HepG2 (cell line): ENCODE data around the gene BBLN. TPM values are rescaled to one million over a fixed set of nuclear protein-coding genes. Genes with fewer than 3 reads are reported as not detected.

Source experiments
- ATAC-seq: fragments of 200-7000 bp; cut with Tn5 transposase; 3 replicates; pipeline ENCODE4 v1.9.1; 2020; ENCODE audit warnings: mild to moderate bottlenecking, moderate library complexity
- BruUV-seq: library from RNA; stranded (reverse); fragments of 400-500 nt; replicated peaks from 2 replicates; lab custom pipeline; 2021; lab: Mats Ljungman, UMichigan
- CTCF ChIA-PET: fragments of 300-600 bp; formaldehyde crosslinking; extraction: SDS; loops from one replicate; lab custom pipeline; 2021; ENCODE audit warnings: low total read pairs, inconsistent platforms, low intra/inter-chr PET ratio; lab: Yijun Ruan, JAX
- POLR2A ChIA-PET: fragments of 350-600 bp; sonication (Branson Sonifier 250); formaldehyde crosslinking; loops from one replicate; lab custom pipeline; 2020; ENCODE audit warnings: antibody characterized with exemption, inconsistent platforms; lab: Yijun Ruan, JAX
- DNase-seq: peaks from one replicate; pipeline ENCODE4 v3.0.0-alpha.2; 2015; ENCODE audit warnings: low spot score
- FAIRE-seq: peaks from 3 replicates; lab custom pipeline; 2011; peaks lifted over from hg19 to GRCh38; lab: Jason Lieb, UNC
- H2AFZ ChIP-seq: one replicate; pipeline ENCODE4 v1.6.1; 2011; ENCODE audit warnings: low read length, inconsistent platforms
- H3K27ac ChIP-seq: fragments of 300-600 bp; 3 replicates; pipeline ENCODE4 v1.8.0; 2011; ENCODE audit warnings: mixed run types, mild to moderate bottlenecking, mixed read lengths, low read length, inconsistent platforms; ENCODE audit not compliant: insufficient read depth; ENCODE audit errors: extremely low read length
- H3K27me3 ChIP-seq, 2 experiments: fragments of 200-600 bp in 1 of 2; 2 replicates in 1 of 2; 3 replicates in 1 of 2; pipeline versions ENCODE4 v1.6.0 to v1.8.0; 2011; ENCODE audit warnings: low read length in 2 of 2, mild to moderate bottlenecking in 2 of 2, moderate library complexity in 2 of 2, inconsistent platforms in 1 of 2; ENCODE audit not compliant: insufficient read depth in 2 of 2, control insufficient read depth in 1 of 2
- H3K36me3 ChIP-seq, 2 experiments: fragments of 200-600 bp in 1 of 2; replicated peaks in 1 of 2; 2 replicates in 1 of 2; 3 replicates in 1 of 2; pipeline versions ENCODE4 v1.5.1 to v1.8.0; 2011; ENCODE audit warnings: low read length in 2 of 2, inconsistent platforms in 1 of 2; ENCODE audit not compliant: insufficient read depth in 2 of 2, control insufficient read depth in 1 of 2
- H3K4me1 ChIP-seq: 2 replicates; pipeline ENCODE4 v1.5.1; 2012; ENCODE audit warnings: low read length, inconsistent platforms; ENCODE audit not compliant: insufficient read depth
- H3K4me2 ChIP-seq: 2 replicates; pipeline ENCODE4 v1.6.0; 2011; ENCODE audit warnings: low read depth, low read length, inconsistent platforms
- H3K4me3 ChIP-seq, 3 experiments: fragments of 200-600 bp in 1 of 3; sonication (generic), shearing (Covaris generic) in 1 of 3; replicated peaks in 1 of 3; 2 replicates each; pipeline ENCODE4 v1.5.1; 2011 to 2016; ENCODE audit warnings: low read length in 3 of 3, inconsistent platforms in 2 of 3, low read depth in 2 of 3, mild to moderate bottlenecking in 2 of 3, control low read depth in 1 of 3, mixed read lengths in 1 of 3; ENCODE audit not compliant: insufficient read depth in 1 of 3
- H3K79me2 ChIP-seq: one replicate; pipeline ENCODE4 v1.6.1; 2011; ENCODE audit warnings: low read length, inconsistent platforms; ENCODE audit not compliant: insufficient read depth
- H3K9ac ChIP-seq: 2 replicates; pipeline ENCODE4 v1.6.0; 2011; ENCODE audit warnings: mild to moderate bottlenecking, low read depth, low read length, inconsistent platforms; ENCODE audit not compliant: insufficient read depth
- H3K9me3 ChIP-seq: 2 replicates; pipeline ENCODE4 v1.5.1; 2012; ENCODE audit warnings: mild to moderate bottlenecking, low read length
- H4K20me1 ChIP-seq: 2 replicates; pipeline ENCODE4 v1.6.0; 2011; ENCODE audit warnings: inconsistent platforms, mild to moderate bottlenecking, low read length, moderate library complexity; ENCODE audit not compliant: insufficient read depth
- ATF5 ChIP-seq: sonication (generic); formaldehyde crosslinking; IDR thresholded peaks from 2 replicates; pipeline ENCODE4 v1.4.0; 2020; ENCODE audit warnings: mild to moderate bottlenecking, low read depth, missing genetic modification reagents
- ATF7 ChIP-seq, 2 experiments: fragments of 450-650 bp in 1 of 2; sonication (generic) in 1 of 2; formaldehyde crosslinking in 1 of 2; IDR thresholded peaks; 2 replicates each; pipeline versions ENCODE4 v1.4.0 to v1.6.1; 2016 to 2020; ENCODE audit warnings: antibody characterized with exemption in 1 of 2, mild to moderate bottlenecking in 1 of 2, missing genetic modification reagents in 1 of 2
- CHD2 ChIP-seq: IDR thresholded peaks from 2 replicates; pipeline ENCODE4 v1.6.1; 2011; ENCODE audit warnings: low read depth, low read length, improper control_type of control experiment
- DNMT3B ChIP-seq: conservative IDR thresholded peaks from 2 replicates; pipeline ENCODE4 v1.6.1; 2016; ENCODE audit warnings: missing biosample characterization, control low read depth
- HMG20B ChIP-seq: conservative IDR thresholded peaks from 2 replicates; pipeline ENCODE4 v1.6.1; 2016; ENCODE audit warnings: missing genetic modification reagents, missing compliant biosample characterization
- NCOA2 ChIP-seq: sonication (generic); formaldehyde crosslinking; IDR thresholded peaks from 2 replicates; pipeline ENCODE4 v1.8.0; 2022; ENCODE audit warnings: inconsistent platforms
- ZNF205 ChIP-seq: IDR thresholded peaks from 2 replicates; pipeline ENCODE4 v1.6.1; 2018; ENCODE audit warnings: missing biosample characterization, missing genetic modification reagents
- WGBS: methylation state at CpG from one replicate; pipeline ENCODE4 v1.1.6; 2017; ENCODE audit warnings: low lambda C conversion rate; 5-methylcytosine and 5-hydroxymethylcytosine counted together
- in situ Hi-C: cut with HindIII; loops from 2 replicates; pipeline ENCODE4 v1.10.0; 2017; ENCODE audit warnings: low pct_unique_long_range_greater_than_20kb; ENCODE audit not compliant: extremely low pct_ligation_motif_present
- intact Hi-C: fragments of 100-400 bp; cut with micrococcal nuclease; formaldehyde crosslinking; loops from one replicate; pipeline ENCODE4 v1.10.0; 2022; ENCODE audit not compliant: unreplicated experiment
- polyA plus RNA-seq, 8 experiments: library from polyadenylated mRNA; depleted of rRNA in 3 of 8; stranded (reverse) in 7 of 8; unstranded in 1 of 8; fragments of >200 nt; fragmentation: Illumina TruSeq in 4 of 8; extraction: Trizol in 4 of 8; gene quantifications; 2 replicates each; pipeline versions ENCODE4 v1.2.1 to v1.2.3, GENCODE V29; 2011 to 2016; ENCODE audit warnings: low read depth in 4 of 8, missing spikeins in 1 of 8, mixed read lengths in 1 of 8; ENCODE audit not compliant: insufficient read depth in 1 of 8
- total RNA-seq, 5 experiments: library from RNA; depleted of rRNA; stranded (reverse); fragments of >200 nt; fragmentation: Illumina TruSeq; extraction: Trizol; gene quantifications; 2 replicates each; pipeline ENCODE4 v1.2.3, GENCODE V29; 2016; ENCODE audit warnings: low read depth in 1 of 5
- TF ChIP-seq, protein P1 (sequence below): sonication (generic); formaldehyde crosslinking; IDR thresholded peaks from 2 replicates; pipeline ENCODE4 v1.5.0; 2020; ENCODE audit warnings: mild to moderate bottlenecking, missing genetic modification reagents

Gene BBLN
- total and polyA plus RNA-seq, 2 of the 13 experiments (the other 11 are each of a cell fraction or from before 2014, with no cell fraction given): 27.6 to 33.1 TPM

- no peak overlapping the region for H3K4me2 ChIP-seq
- no peak overlapping the region for H3K27ac ChIP-seq
- BruUV-seq: no TSS peak
- H3K4me3 ChIP-seq: no peak overlapping the region
- no peak overlapping the region for H2AFZ ChIP-seq
- intact Hi-C loops (no loop called here), in situ Hi-C loops (no loop called here)
- ATAC-seq (no peak), FAIRE-seq (no peak), DNase-seq (no peak)
- H3K9ac ChIP-seq: no peak overlapping the region
- H3K36me3 ChIP-seq: peaks cover 26 to 56% of the 10 kb centered on the region in 2 experiments; a peak in 4 of 5 replicates
- ChIA-PET CTCF (no interaction called here), POLR2A (no interaction called here)
- no peaks in the 10 kb centered on the region for H3K9me3 ChIP-seq
- H3K79me2 ChIP-seq: no peaks in the 10 kb centered on the region
- H3K4me1 ChIP-seq: no peaks in the 10 kb centered on the region
- WGBS: 98% methylated on average over 8 of the region's 8 CpGs
- no peaks in the 10 kb centered on the region for H4K20me1 ChIP-seq
- TF ChIP-seq ZNF205 (no peak), DNMT3B (CRISPR knock-in tag) (no peak), ATF7 (IDR thresholded peaks at IDR 0.05) (no peak), ATF7 (CRISPR knock-in tag; IDR thresholded peaks at IDR 0.05) (no peak)
- no peaks in the 10 kb centered on the region for H3K27me3 ChIP-seq
These were observed 19.9 kb downstream of the BBLN start for GRCh38 chr9:128180001-128180400.

GRCh38 chr9:128180447-128180846 lies 20.4 kb downstream of the BBLN start:
- in situ Hi-C loops (no loop called here), intact Hi-C loops (no loop called here)
- no TSS peak for BruUV-seq
- H3K4me3 ChIP-seq: no peak overlapping the region
- no peak overlapping the region for H3K27ac ChIP-seq
- H3K79me2 ChIP-seq: no peaks in the 10 kb centered on the region
- H4K20me1 ChIP-seq: no peaks in the 10 kb centered on the region
- TF ChIP-seq NCOA2 (no peak), ATF5 (no peak), CHD2 (no peak), HMG20B (CRISPR knock-in tag) (no peak)
- TF ChIP-seq, protein P1, sequence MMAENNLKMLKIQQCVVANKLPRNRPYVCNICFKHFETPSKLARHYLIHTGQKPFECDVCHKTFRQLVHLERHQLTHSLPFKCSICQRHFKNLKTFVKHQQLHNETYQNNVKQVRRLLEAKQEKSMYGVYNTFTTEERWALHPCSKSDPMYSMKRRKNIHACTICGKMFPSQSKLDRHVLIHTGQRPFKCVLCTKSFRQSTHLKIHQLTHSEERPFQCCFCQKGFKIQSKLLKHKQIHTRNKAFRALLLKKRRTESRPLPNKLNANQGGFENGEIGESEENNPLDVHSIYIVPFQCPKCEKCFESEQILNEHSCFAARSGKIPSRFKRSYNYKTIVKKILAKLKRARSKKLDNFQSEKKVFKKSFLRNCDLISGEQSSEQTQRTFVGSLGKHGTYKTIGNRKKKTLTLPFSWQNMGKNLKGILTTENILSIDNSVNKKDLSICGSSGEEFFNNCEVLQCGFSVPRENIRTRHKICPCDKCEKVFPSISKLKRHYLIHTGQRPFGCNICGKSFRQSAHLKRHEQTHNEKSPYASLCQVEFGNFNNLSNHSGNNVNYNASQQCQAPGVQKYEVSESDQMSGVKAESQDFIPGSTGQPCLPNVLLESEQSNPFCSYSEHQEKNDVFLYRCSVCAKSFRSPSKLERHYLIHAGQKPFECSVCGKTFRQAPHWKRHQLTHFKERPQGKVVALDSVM (CRISPR knock-in tag): no peak
- H3K36me3 ChIP-seq: peaks cover 26 to 56% of the 10 kb centered on the region in 2 experiments; a peak in 4 of 5 replicates
- no peak overlapping the region for H2AFZ ChIP-seq
- no peak overlapping the region for H3K4me2 ChIP-seq
- DNase-seq (no peak), ATAC-seq (no peak), FAIRE-seq (no peak)
- 95% methylated on average over 4 of the region's 8 CpGs for WGBS
- H3K4me1 ChIP-seq: no peaks in the 10 kb centered on the region
- H3K9me3 ChIP-seq: no peaks in the 10 kb centered on the region
- no peaks in the 10 kb centered on the region for H3K27me3 ChIP-seq
- ChIA-PET POLR2A (no interaction called here), CTCF (no interaction called here)
- no peak overlapping the region for H3K9ac ChIP-seq
